PC-3 (cell line): Measurements from ENCODE around the gene ZNF497. TPM values are rescaled to one million over a fixed set of nuclear protein-coding genes. Genes with fewer than 3 reads are reported as not detected.

ENCODE experiments used
- ATAC-seq: fragments of 200-7000 bp; cut with Tn5 transposase; 2 replicates; pipeline ENCODE4 v1.9.1; 2020; ENCODE audit warnings: mild to moderate bottlenecking, moderate library complexity
- BruUV-seq: library from RNA; stranded (reverse); fragments of 400-500 nt; replicated peaks from 2 replicates; lab custom pipeline; 2021; lab: Mats Ljungman, UMichigan
- CTCF ChIA-PET: fragments of 300-600 bp; sonication (Branson Sonifier 250); formaldehyde crosslinking; loops from one replicate; lab custom pipeline; 2022; ENCODE audit warnings: antibody characterized with exemption; lab: Charles Lee
- POLR2A ChIA-PET: fragments of 300-600 bp; sonication (Branson Sonifier 250); formaldehyde crosslinking; loops from one replicate; lab custom pipeline; 2022; ENCODE audit warnings: antibody characterized with exemption; ENCODE audit not compliant: unreplicated experiment; lab: Charles Lee
- DNase-seq: peaks from one replicate; pipeline ENCODE4 v3.0.0-alpha.2; 2015
- H2AFZ ChIP-seq: fragments of 300-600 bp; sonication (generic); 2 replicates; pipeline ENCODE4 v1.6.0; 2016; ENCODE audit warnings: antibody characterized with exemption, low read length
- H3F3A ChIP-seq: fragments of 300-600 bp; sonication (generic); one replicate; pipeline ENCODE4 v1.6.0; 2017; ENCODE audit warnings: antibody characterized with exemption, low read length, control low read depth, mild to moderate bottlenecking; ENCODE audit not compliant: unreplicated experiment
- H3K27ac ChIP-seq: fragments of 300-600 bp; sonication (generic); 2 replicates; pipeline ENCODE4 v1.5.1; 2016; ENCODE audit warnings: mild to moderate bottlenecking, low read length
- H3K27me3 ChIP-seq: fragments of 300-600 bp; sonication (generic); 2 replicates; pipeline ENCODE4 v1.6.1; 2016; ENCODE audit warnings: low read length, mixed read lengths
- H3K36me3 ChIP-seq: fragments of 300-600 bp; sonication (generic); 2 replicates; pipeline ENCODE4 v1.6.1; 2016; ENCODE audit warnings: low read depth, mixed run types, low read length, mixed read lengths
- H3K4me1 ChIP-seq: fragments of 300-600 bp; sonication (generic); 2 replicates; pipeline ENCODE4 v1.5.1; 2016; ENCODE audit warnings: low read length; ENCODE audit not compliant: insufficient read depth
- H3K4me2 ChIP-seq: fragments of 300-600 bp; sonication (generic); 2 replicates; pipeline ENCODE4 v1.6.0; 2016; ENCODE audit warnings: low read length
- H3K4me3 ChIP-seq: fragments of 300-600 bp; sonication (generic); 2 replicates; pipeline ENCODE4 v1.5.1; 2016; ENCODE audit warnings: mild to moderate bottlenecking, low read length, mixed read lengths
- H3K79me2 ChIP-seq: fragments of 300-600 bp; sonication (generic); 2 replicates; pipeline ENCODE4 v1.6.1; 2017; ENCODE audit warnings: low read length, mixed read lengths
- H3K9ac ChIP-seq: fragments of 300-600 bp; sonication (generic); 2 replicates; pipeline ENCODE4 v1.6.0; 2016; ENCODE audit warnings: mild to moderate bottlenecking, low read length
- H3K9me2 ChIP-seq: fragments of 300-600 bp; sonication (generic); replicated peaks from 2 replicates; pipeline ENCODE4 v1.6.1; 2016; ENCODE audit warnings: mixed run types, low read length, mixed read lengths
- H3K9me3 ChIP-seq: fragments of 300-600 bp; sonication (generic); 2 replicates; pipeline ENCODE4 v1.6.1; 2016; ENCODE audit warnings: low read length, mixed read lengths
- H4K20me1 ChIP-seq: fragments of 300-600 bp; sonication (generic); 2 replicates; pipeline ENCODE4 v1.6.1; 2016; ENCODE audit warnings: low read length, mixed read lengths
- CTCF ChIP-seq: fragments of 300-600 bp; sonication (generic); conservative IDR thresholded peaks from 2 replicates; pipeline ENCODE4 v1.5.1; 2017; ENCODE audit warnings: antibody characterized with exemption, low read depth, mild to moderate bottlenecking, low read length
- EZH2 ChIP-seq: fragments of 300-600 bp; sonication (generic); IDR thresholded peaks from one replicate; pipeline ENCODE4 v1.6.1; 2017; ENCODE audit warnings: antibody characterized with exemption, mild to moderate bottlenecking, low read length; ENCODE audit not compliant: unreplicated experiment
- EZH2phosphoT487 ChIP-seq: fragments of 300-600 bp; sonication (generic); IDR thresholded peaks from 2 replicates; pipeline ENCODE4 v1.6.1; 2018; ENCODE audit warnings: mild to moderate bottlenecking, antibody characterized with exemption, low read length, borderline replicate concordance
- intact Hi-C: fragments of 100-400 bp; cut with micrococcal nuclease; formaldehyde crosslinking; loops from 2 replicates; pipeline ENCODE4 v1.9.0; 2023
- total RNA-seq: library from RNA; depleted of rRNA; stranded (reverse); fragments of >200 nt; gene quantifications from 2 replicates; pipeline ENCODE4 v1.2.3, GENCODE V29; 2014

ZNF497 gene
- total RNA-seq, 1 experiment from 2014 or later: 2.2 TPM

GRCh38 chr19:58395979-58396627 lies 33.6 kb upstream of the ZNF497 start:
- DNase-seq (no peak), ATAC-seq (peak; percentile 10)
- Histone ChIP-seq H3K27me3 (no peaks in the 10 kb centered on the region), H3K9me3 (no peaks in the 10 kb centered on the region), H3K79me2 (peaks cover 24% of the 10 kb centered on the region), H3K4me3 (no peak overlapping the region), H2AFZ (no peak overlapping the region), H3K4me2 (no peak overlapping the region), H3K9ac (no peak overlapping the region), H4K20me1 (peaks cover 34% of the 10 kb centered on the region), H3K4me1 (peaks cover 31% of the 10 kb centered on the region), H3K36me3 (peaks cover 35% of the 10 kb centered on the region), H3K9me2 (no peaks in the 10 kb centered on the region), H3K27ac (no peak overlapping the region), H3F3A (peaks cover 22% of the 10 kb centered on the region)
- TF ChIP-seq EZH2 (no peak), CTCF (no peak), EZH2phosphoT487 (no peak)
- CTCF ChIA-PET: no interaction called here
- POLR2A ChIA-PET: no interaction called here
- intact Hi-C loops: no loop called here
- no TSS peak for BruUV-seq

- DNase-seq (peak; percentile 83), ATAC-seq (peak; percentile 59)
- Histone ChIP-seq H3F3A (peaks cover 22% of the 10 kb centered on the region), H4K20me1 (peaks cover 41% of the 10 kb centered on the region), H3K4me3 (no peak within 1 kb of the TSS), H3K9ac (no peak within 1 kb of the TSS), H3K9me2 (no peaks in the 10 kb centered on the region), H3K27ac (peak within 1 kb of the TSS; percentile 6; the same call in 1 of the 2 replicates), H3K4me2 (no peak within 1 kb of the TSS), H3K4me1 (peaks cover 28% of the 10 kb centered on the region), H3K27me3 (no peaks in the 10 kb centered on the region), H3K36me3 (peaks cover 42% of the 10 kb centered on the region), H3K9me3 (no peaks in the 10 kb centered on the region), H2AFZ (no peak within 1 kb of the TSS), H3K79me2 (peaks cover 31% of the 10 kb centered on the region)
- no peak for TF ChIP-seq EZH2phosphoT487
- no peak for TF ChIP-seq CTCF
- no peak for TF ChIP-seq EZH2
- no TSS peak for BruUV-seq
- intact Hi-C loops: no loop called here
- ChIA-PET POLR2A (no interaction called here), CTCF (no interaction called here)
These were observed 32.8 kb upstream of the ZNF497 start, which contains the start of gene RNF225 for GRCh38 chr19:58395220-58395978. Gene RNF225 (plus strand): TSS chr19:58395656. CDS start chr19:58396090, 434 bp downstream.

- peaks cover 46% of the 10 kb centered on the region for H3K36me3 ChIP-seq
- H3K27ac ChIP-seq: peak overlapping the region; percentile 6; the same call in 1 of the 2 replicates
- H3K9me2 ChIP-seq: no peaks in the 10 kb centered on the region
- intact Hi-C loops: no loop called here
- H3K9ac ChIP-seq: no peak overlapping the region
- peaks cover 24% of the 10 kb centered on the region for H3K4me1 ChIP-seq
- peaks cover 22% of the 10 kb centered on the region for H3F3A ChIP-seq
- peak; percentile 35 for ATAC-seq
- peaks cover 36% of the 10 kb centered on the region for H3K79me2 ChIP-seq
- TF ChIP-seq EZH2: no peak
- TF ChIP-seq EZH2phosphoT487: no peak
- TF ChIP-seq CTCF: no peak
- no peak overlapping the region for H2AFZ ChIP-seq
- DNase-seq: peak; percentile 45
- no peaks in the 10 kb centered on the region for H3K27me3 ChIP-seq
- ChIA-PET POLR2A (no interaction called here), CTCF (no interaction called here)
- no TSS peak for BruUV-seq
- no peaks in the 10 kb centered on the region for H3K9me3 ChIP-seq
- H3K4me3 ChIP-seq: no peak overlapping the region
- no peak overlapping the region for H3K4me2 ChIP-seq
- peaks cover 41% of the 10 kb centered on the region for H4K20me1 ChIP-seq
These were observed 32.3 kb upstream of the ZNF497 start for GRCh38 chr19:58394821-58395219.
